Central memory CD4-positive, alpha-beta T cell (primary cell): ENCODE results near the gene ABHD2.
A peak's percentile ranks its signal among the peaks of the same experiment; 100 is the strongest.

Source experiments
- DNase-seq: peaks from one replicate; pipeline ENCODE4 v3.0.0; 2022

Gene ABHD2

GRCh38 chr15:89171136-89172072 is 83.1 kb downstream of the ABHD2 start:
- peak; percentile 5 for DNase-seq

DNA sequence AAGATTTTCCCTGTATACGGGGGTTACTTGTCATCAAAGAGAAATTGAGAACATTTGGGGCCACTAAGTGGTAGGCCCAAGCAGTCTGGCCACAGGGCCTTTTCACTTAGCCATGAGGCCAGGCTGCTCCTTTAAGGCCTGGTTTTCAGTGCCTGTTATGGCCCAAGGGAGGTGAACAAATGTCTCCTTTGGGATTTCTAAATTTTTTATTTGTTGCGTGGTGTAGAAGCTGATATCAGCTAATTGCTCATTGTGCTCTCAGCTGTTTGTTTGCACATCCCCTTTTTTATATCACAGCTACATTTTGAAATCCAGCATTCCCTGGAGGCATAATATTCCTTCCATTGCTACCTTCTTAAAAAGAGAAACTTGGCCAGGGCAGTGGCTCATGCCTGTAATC is 84.7 kb downstream of the ABHD2 start:
- no peak for DNase-seq

- DNase-seq: no peak
Observed at GRCh38 chr15:89174476-89174875, 86.2 kb downstream of the ABHD2 start.

- no peak for DNase-seq
Observed at GRCh38 chr15:89175617-89176191, 87.4 kb downstream of the ABHD2 start.

DNA sequence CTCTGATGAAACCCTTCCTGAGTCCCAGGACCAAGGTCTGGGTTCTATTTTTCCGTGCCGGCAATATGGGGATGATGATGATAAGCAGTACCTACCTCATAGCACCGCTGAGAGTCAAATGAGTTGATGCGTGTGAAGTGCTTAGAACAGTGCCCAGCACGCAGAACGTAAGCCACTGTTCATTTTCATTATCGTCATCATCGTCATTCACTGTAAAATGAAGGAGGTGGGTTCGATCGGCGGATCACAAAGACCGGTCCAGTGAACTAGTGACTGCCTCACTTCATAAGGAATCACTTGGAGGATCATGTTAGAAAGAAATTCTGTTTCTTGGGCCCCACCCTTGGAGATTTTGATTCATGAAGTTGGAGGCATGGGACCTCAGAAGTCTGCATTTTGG is 88.9 kb downstream of the ABHD2 start:
- DNase-seq: no peak

- peak; percentile 52 for DNase-seq
Observed at GRCh38 chr15:89177633-89178306, 89.5 kb downstream of the ABHD2 start.

- no peak for DNase-seq
Observed at GRCh38 chr15:89178307-89178977, 90.2 kb downstream of the ABHD2 start.

DNA sequence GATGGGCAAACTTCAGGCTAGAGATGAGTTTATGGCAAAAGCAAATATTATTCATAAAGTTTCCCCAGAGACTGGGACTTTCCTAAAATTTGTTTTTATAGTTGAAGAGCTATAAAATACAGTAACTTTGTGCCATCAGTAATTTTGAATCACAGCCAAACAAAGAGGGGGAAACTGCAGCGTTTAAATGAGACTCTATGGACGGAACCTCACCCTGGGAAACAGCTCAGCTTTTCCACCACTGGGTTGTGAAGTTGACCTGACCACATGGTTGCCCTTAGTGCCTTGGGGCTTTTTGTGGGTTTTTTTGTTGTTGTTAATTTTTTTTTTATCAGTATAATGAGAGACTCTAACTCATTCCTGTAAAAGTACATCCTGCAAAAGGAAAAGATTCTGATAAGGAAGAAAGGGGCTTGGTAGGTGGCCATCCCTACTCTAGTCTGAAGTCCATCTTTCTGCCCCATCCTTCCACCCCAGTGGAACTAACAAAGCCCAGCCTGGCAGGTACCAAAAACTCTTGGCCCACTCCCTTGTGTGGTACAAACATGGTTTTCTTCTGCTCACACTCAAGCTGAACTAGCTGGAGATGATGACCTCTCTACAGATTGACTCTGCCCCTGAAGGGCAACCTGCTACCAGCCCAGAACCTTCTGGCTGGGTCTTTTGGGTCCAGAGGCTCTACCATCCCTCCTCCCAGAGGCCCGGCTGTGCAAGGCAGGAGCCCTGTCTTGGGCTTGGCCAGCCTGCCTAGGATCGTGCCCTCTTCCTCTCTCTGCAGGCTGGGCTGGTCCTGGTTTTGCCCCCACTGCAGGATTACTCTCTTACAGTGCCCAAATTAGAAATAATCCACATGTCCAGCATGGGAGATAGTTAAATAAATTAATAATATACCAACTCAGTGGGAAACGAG is 92.0 kb downstream of the ABHD2 start:
- no peak for DNase-seq

GRCh38 chr15:89184357-89184756 is 96.1 kb downstream of the ABHD2 start:
- DNase-seq: no peak

- no peak for DNase-seq
Observed at GRCh38 chr15:89184886-89185526, 96.8 kb downstream of the ABHD2 start.

GRCh38 chr15:89186803-89187202 is 98.5 kb downstream of the ABHD2 start:
- no peak for DNase-seq

DNA sequence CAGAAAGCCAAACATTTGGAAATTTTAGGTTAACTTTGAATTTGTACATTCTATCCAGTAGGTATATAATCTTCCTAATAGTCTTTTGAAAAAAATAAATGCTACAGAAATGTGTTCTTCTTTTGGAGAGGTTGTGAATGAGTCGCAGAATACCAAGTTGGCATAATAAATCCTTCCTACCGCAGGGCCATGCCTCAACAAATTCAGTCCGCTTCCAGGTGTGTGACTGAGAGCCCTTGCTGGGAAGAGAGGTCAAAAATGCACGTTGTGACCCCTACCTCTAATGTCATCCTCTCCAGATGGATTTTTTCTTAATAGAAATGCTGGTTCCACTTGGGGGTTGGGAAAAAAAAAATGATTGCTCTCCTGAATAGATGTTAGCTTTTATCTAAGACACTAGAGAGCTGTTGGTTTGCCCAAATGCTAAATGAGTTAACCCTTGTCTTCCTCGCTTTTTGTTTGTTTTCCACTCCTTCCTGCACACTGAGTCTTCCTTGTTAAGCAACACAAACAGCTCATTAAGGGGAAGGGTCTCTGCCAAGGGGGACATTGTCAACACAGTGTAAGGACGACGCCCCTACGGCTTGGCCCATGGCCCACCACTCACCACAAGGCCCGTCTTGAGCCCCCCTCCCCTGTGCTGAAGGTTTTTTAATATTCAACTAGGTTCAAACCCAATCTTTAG is 99.2 kb downstream of the ABHD2 start:
- DNase-seq: no peak

- no peak for DNase-seq
Observed at GRCh38 chr15:89187986-89188514, 99.8 kb downstream of the ABHD2 start.

GRCh38 chr15:89192136-89192535 is 103.9 kb downstream of the ABHD2 start:
- DNase-seq: no peak

DNA sequence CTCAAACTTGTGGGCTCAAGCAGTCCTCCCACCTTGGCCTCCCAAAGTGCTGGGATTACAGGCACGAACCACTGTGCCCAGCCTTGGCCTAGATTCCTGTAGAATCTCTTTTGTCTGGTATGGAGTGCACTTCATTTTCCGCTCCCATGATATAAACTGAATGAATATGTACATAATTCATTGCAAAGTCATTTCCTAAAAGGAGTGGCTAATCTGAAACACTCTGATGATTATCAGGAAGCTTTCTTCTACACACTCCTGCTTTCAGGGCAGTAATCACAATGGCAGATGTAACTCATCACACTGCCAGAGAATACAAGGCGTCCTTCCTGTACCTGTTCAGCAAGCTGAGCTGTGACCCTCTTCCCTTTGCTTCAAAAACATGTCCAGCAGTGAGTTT is 104.5 kb downstream of the ABHD2 start:
- no peak for DNase-seq

DNA sequence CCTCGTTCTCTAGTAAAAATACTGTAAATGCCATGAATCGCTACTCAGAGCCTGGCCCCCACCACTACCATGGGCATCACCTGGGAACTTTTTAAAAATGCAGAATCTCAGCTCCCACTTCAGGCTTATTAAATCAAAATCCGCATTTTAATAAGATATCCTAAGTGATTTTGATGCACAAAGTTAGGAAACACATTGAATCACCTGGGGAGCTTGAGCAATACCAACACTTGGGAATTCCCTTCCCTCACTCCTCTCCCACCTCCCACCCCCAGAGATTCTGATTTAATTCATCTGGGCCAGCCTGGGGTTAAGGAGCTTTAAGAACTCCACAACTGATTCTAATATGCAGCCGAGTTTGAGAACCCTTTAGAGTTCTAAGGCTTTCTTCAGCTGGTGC is 106.4 kb downstream of the ABHD2 start:
- no peak for DNase-seq

- DNase-seq: no peak
Observed at GRCh38 chr15:89195836-89196235, 107.6 kb downstream of the ABHD2 start.

GRCh38 chr15:89196241-89196640 is 108.0 kb downstream of the ABHD2 start:
- DNase-seq: no peak

DNA sequence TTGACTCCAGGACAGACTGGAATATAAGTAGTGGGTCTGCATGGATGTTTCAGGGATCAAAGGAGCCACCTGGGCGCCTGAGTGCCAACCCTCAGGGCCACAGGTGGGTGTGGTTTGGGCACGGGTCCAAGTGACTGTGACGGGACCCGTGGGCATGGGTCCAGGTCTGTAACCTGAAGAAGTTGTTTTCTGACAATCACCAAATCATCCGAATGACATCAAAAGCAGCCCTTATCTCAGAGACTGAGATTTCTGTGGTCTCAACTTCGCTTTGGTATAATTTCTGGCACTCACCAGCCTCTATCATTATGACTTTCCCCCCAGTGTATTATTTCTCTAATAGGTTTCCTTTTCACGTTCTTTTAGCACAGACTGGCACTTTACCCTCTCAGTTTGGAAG is 108.7 kb downstream of the ABHD2 start:
- DNase-seq: no peak

DNA sequence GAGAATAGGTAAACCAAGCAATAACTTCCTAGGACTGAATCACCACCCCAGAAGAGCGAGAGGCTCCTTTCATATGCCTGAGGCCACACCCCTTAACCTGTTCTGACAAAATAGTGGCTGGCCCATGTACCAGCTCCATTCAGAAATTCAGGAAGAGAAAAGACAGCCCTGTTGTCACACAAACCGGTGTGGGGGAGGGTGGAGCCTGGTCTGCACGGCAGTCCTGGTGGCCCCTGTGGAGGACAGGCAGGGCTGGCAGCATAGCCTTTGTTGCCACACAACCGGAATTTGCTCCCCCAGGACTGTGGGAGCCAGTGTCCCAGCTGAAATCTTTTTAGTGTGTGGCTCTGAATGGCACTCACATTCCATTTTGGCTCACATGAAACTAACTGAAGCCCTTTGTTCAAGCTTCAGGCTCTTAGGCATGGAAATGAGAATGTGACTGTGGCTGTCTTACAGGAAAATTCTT is 109.3 kb downstream of the ABHD2 start:
- no peak for DNase-seq

- no peak for DNase-seq
Observed at GRCh38 chr15:89198196-89198595, 109.9 kb downstream of the ABHD2 start.
